H1 (cell line): Measurements from ENCODE around the gene RMDN3. TPM values are rescaled to one million over a fixed set of nuclear protein-coding genes. Genes with fewer than 3 reads are reported as not detected.

Experiments
- CTCF ChIA-PET: fragments of 300-600 bp; sonication (Branson Sonifier 250); formaldehyde crosslinking; loops from one replicate; lab custom pipeline; 2021; ENCODE audit not compliant: partially characterized antibody; lab: Charles Lee
- POLR2A ChIA-PET: fragments of 300-600 bp; sonication (Branson Sonifier 250); formaldehyde crosslinking; loops from one replicate; lab custom pipeline; 2021; ENCODE audit warnings: inconsistent platforms; ENCODE audit not compliant: partially characterized antibody; lab: Charles Lee
- DNase-seq, 2 experiments: peaks; one replicate each; pipeline versions ENCODE4 v3.0.0 to v3.0.0-alpha.2; 2010 to 2022; ENCODE audit warnings: low spot score in 2 of 2, low read depth in 1 of 2, mixed read lengths in 1 of 2
- FAIRE-seq: peaks from 2 replicates; lab custom pipeline; 2011; peaks lifted over from hg19 to GRCh38; lab: Jason Lieb, UNC
- H2AFZ ChIP-seq: 2 replicates; pipeline ENCODE4 v1.8.1; 2012; ENCODE audit warnings: low read length, inconsistent platforms
- H2AK5ac ChIP-seq: 2 replicates; pipeline ENCODE4 v1.6.1; 2013; ENCODE audit warnings: low read depth, low read length
- H2BK120ac ChIP-seq: replicated peaks from 2 replicates; pipeline ENCODE3; 2013; ENCODE audit warnings: low read depth, low read length, inconsistent platforms
- H2BK12ac ChIP-seq: 2 replicates; pipeline ENCODE4 v1.6.1; 2013; ENCODE audit warnings: low read depth, low read length
- H2BK15ac ChIP-seq: 2 replicates; pipeline ENCODE4 v1.6.1; 2013; ENCODE audit warnings: low read length
- H2BK20ac ChIP-seq: 2 replicates; pipeline ENCODE4 v1.6.1; 2013; ENCODE audit warnings: low read length
- H2BK5ac ChIP-seq: 2 replicates; pipeline ENCODE4 v1.6.1; 2013; ENCODE audit warnings: low read depth, low read length
- H3K14ac ChIP-seq: 2 replicates; pipeline ENCODE4 v1.6.1; 2013; ENCODE audit warnings: inconsistent platforms; ENCODE audit not compliant: insufficient read length
- H3K18ac ChIP-seq: 2 replicates; pipeline ENCODE4 v1.6.1; 2013; ENCODE audit warnings: low read length; ENCODE audit errors: extremely low read depth
- H3K23ac ChIP-seq: 2 replicates; pipeline ENCODE4 v1.6.1; 2013; ENCODE audit warnings: inconsistent platforms; ENCODE audit not compliant: insufficient read length
- H3K23me2 ChIP-seq: 2 replicates; pipeline ENCODE4 v1.6.1; 2013; ENCODE audit warnings: low read depth, low read length
- H3K27ac ChIP-seq: 2 replicates; pipeline ENCODE4 v1.6.1; 2011; ENCODE audit warnings: low read depth, low read length, inconsistent platforms
- H3K27me3 ChIP-seq, 4 experiments: replicated peaks in 1 of 4; 1 replicate in 1 of 4; 2 replicates in 3 of 4; pipeline versions ENCODE4 v1.6.1 to v1.8.1; 2011 to 2013; ENCODE audit warnings: low read length in 3 of 4, mild to moderate bottlenecking in 3 of 4, inconsistent platforms in 2 of 4, mixed read lengths in 2 of 4, moderate library complexity in 1 of 4; ENCODE audit not compliant: control insufficient read depth in 3 of 4, insufficient read depth in 3 of 4; ENCODE audit errors: extremely low read depth in 1 of 4
- H3K36me3 ChIP-seq, 4 experiments: 2 replicates each; pipeline versions ENCODE4 v1.6.1 to v1.8.1; 2011 to 2013; ENCODE audit warnings: mild to moderate bottlenecking in 4 of 4, low read length in 3 of 4, moderate library complexity in 2 of 4, control low read depth in 1 of 4, inconsistent platforms in 1 of 4; ENCODE audit not compliant: insufficient read depth in 4 of 4, control insufficient read depth in 2 of 4
- H3K4ac ChIP-seq: replicated peaks from 2 replicates; pipeline ENCODE3; 2013; ENCODE audit warnings: low read length, low read depth, mixed read lengths, inconsistent platforms; ENCODE audit not compliant: insufficient read length
- H3K4me1 ChIP-seq, 4 experiments: replicated peaks in 1 of 4; 1 replicate in 1 of 4; 2 replicates in 3 of 4; pipeline versions ENCODE4 v1.6.1 to v1.8.1; 2011 to 2013; ENCODE audit warnings: low read length in 3 of 4, inconsistent platforms in 2 of 4, mixed read lengths in 1 of 4; ENCODE audit not compliant: insufficient read depth in 4 of 4, control insufficient read depth in 3 of 4
- H3K4me2 ChIP-seq, 2 experiments: 2 replicates each; pipeline versions ENCODE4 v1.6.1 to v1.8.1; 2011 to 2013; ENCODE audit warnings: low read depth in 2 of 2, low read length in 2 of 2, control low read depth in 1 of 2, inconsistent platforms in 1 of 2, mild to moderate bottlenecking in 1 of 2; ENCODE audit not compliant: insufficient read depth in 1 of 2
- H3K4me3 ChIP-seq, 4 experiments: fragments of 200-600, 300-600 bp in 1 of 4; sonication (generic), shearing (Covaris generic), sonication (Bioruptor Twin) in 1 of 4; 2 replicates each; pipeline versions ENCODE4 v1.5.1 to v1.8.1; 2011 to 2016; ENCODE audit warnings: low read length in 4 of 4, low read depth in 3 of 4, control low read depth in 2 of 4, inconsistent platforms in 2 of 4, mild to moderate bottlenecking in 2 of 4, mixed read lengths in 1 of 4, moderate library complexity in 1 of 4; ENCODE audit not compliant: insufficient read depth in 2 of 4; ENCODE audit errors: extremely low read depth in 1 of 4
- H3K56ac ChIP-seq: replicated peaks from 2 replicates; pipeline ENCODE3; 2013; ENCODE audit warnings: low read depth, mild to moderate bottlenecking, mixed read lengths, low read length, inconsistent platforms; ENCODE audit not compliant: insufficient read length
- H3K79me1 ChIP-seq: 2 replicates; pipeline ENCODE4 v1.6.1; 2013; ENCODE audit warnings: low read depth, low read length, control low read depth
- H3K79me2 ChIP-seq, 2 experiments: 2 replicates each; pipeline versions ENCODE4 v1.6.1 to v1.8.1; 2012 to 2013; ENCODE audit warnings: low read length in 2 of 2, mild to moderate bottlenecking in 2 of 2, inconsistent platforms in 1 of 2; ENCODE audit not compliant: insufficient read depth in 2 of 2, control insufficient read depth in 1 of 2
- H3K9ac ChIP-seq, 4 experiments: replicated peaks in 1 of 4; 1 replicate in 1 of 4; 2 replicates in 3 of 4; pipeline versions ENCODE4 v1.6.1 to v1.8.1; 2011 to 2013; ENCODE audit warnings: low read depth in 3 of 4, low read length in 3 of 4, control low read depth in 2 of 4, mild to moderate bottlenecking in 2 of 4, moderate library complexity in 2 of 4, inconsistent platforms in 1 of 4; ENCODE audit errors: extremely low read depth in 1 of 4
- H3K9me3 ChIP-seq, 2 experiments: 2 replicates each; pipeline versions ENCODE4 v1.6.1 to v1.8.1; 2012 to 2013; ENCODE audit warnings: mild to moderate bottlenecking in 2 of 2, moderate library complexity in 2 of 2, control low read depth in 1 of 2, inconsistent platforms in 1 of 2, low read depth in 1 of 2, low read length in 1 of 2, mixed read lengths in 1 of 2; ENCODE audit not compliant: insufficient read depth in 2 of 2
- H4K20me1 ChIP-seq, 2 experiments: replicated peaks in 1 of 2; 2 replicates each; pipeline versions ENCODE3 to v1.8.1; 2011 to 2013; ENCODE audit warnings: inconsistent platforms in 2 of 2, low read length in 2 of 2, mild to moderate bottlenecking in 1 of 2; ENCODE audit not compliant: insufficient read depth in 2 of 2, control insufficient read depth in 1 of 2
- H4K5ac ChIP-seq: 2 replicates; pipeline ENCODE4 v1.6.1; 2013; ENCODE audit warnings: low read length, low read depth, mixed read lengths, inconsistent platforms; ENCODE audit not compliant: insufficient read length
- H4K8ac ChIP-seq: 2 replicates; pipeline ENCODE4 v1.8.0; 2013; ENCODE audit warnings: mild to moderate bottlenecking, moderate library complexity, low read length, inconsistent platforms; ENCODE audit not compliant: insufficient read depth; ENCODE audit errors: extremely low read depth
- H4K91ac ChIP-seq: replicated peaks from 2 replicates; pipeline ENCODE3; 2013; ENCODE audit warnings: low read length, mixed read lengths, inconsistent platforms; ENCODE audit not compliant: insufficient read length
- EZH2 ChIP-seq: fragments of 200-600 bp; sonication (generic); IDR thresholded peaks from 2 replicates; pipeline ENCODE4 v1.7.1; 2012; ENCODE audit warnings: low read depth, mild to moderate bottlenecking, moderate library complexity, low read length, inconsistent platforms; ENCODE audit not compliant: severe bottlenecking
- GABPA ChIP-seq: IDR thresholded peaks from 2 replicates; pipeline ENCODE4 v1.6.1; 2011; ENCODE audit warnings: mild to moderate bottlenecking, low read length, moderate library complexity, borderline replicate concordance; ENCODE audit not compliant: insufficient read depth
- RAD21 ChIP-seq, 2 experiments: IDR thresholded peaks in 1 of 2; conservative IDR thresholded peaks in 1 of 2; 2 replicates each; pipeline ENCODE4 v1.6.1; 2011; ENCODE audit warnings: low read depth in 2 of 2, low read length in 2 of 2, improper control_type of control experiment in 1 of 2, inconsistent platforms in 1 of 2, mild to moderate bottlenecking in 1 of 2, moderate library complexity in 1 of 2
- RBBP5 ChIP-seq: IDR thresholded peaks from 2 replicates; pipeline ENCODE4 v1.7.1; 2012; ENCODE audit warnings: low read depth, mild to moderate bottlenecking, inconsistent platforms, low read length, moderate library complexity, borderline replicate concordance
- USF2 ChIP-seq: IDR thresholded peaks from 2 replicates; pipeline ENCODE4 v1.6.1; 2011; ENCODE audit warnings: low read length, improper control_type of control experiment
- WGBS, 2 experiments: shearing (Covaris generic) in 1 of 2; methylation state at CpG; one replicate each; pipeline versions ENCODE4 v1.1.6 to v1.1.7; 2013 to 2015; ENCODE audit warnings: low lambda C conversion rate in 2 of 2, mixed read lengths in 2 of 2, inconsistent platforms in 1 of 2, low coverage in 1 of 2, missing lambda C conversion rate in 1 of 2; ENCODE audit not compliant: insufficient replicate concordance in 2 of 2, insufficient coverage in 1 of 2, insufficient read length in 1 of 2; ENCODE audit errors: extremely low coverage in 1 of 2, missing lambda C conversion rate in 1 of 2; 5-methylcytosine and 5-hydroxymethylcytosine counted together
- polyA plus RNA-seq, 7 experiments: library from polyadenylated mRNA; depleted of rRNA in 3 of 7; stranded (reverse) in 5 of 7; unstranded in 2 of 7; fragments of >200 nt in 5 of 7; fragments of 200-250 nt in 2 of 7; gene quantifications; 1 replicate in 5 of 7; 2 replicates in 1 of 7; 4 replicates in 1 of 7; pipeline versions ENCODE4 v1.2.1 to v1.2.3, GENCODE V29; 2011 to 2013; ENCODE audit warnings: missing spikeins in 2 of 7, mixed read lengths in 2 of 7
- total RNA-seq: library from RNA; stranded (reverse); fragmentation: NEBNext Ultra II Directional; extraction: Animal tissue kit (Norgen Biotek cat#: 25700); gene quantifications from 2 replicates; pipeline ENCODE4 v1.2.1, GENCODE V29; 2021

RMDN3 gene
- total and polyA plus RNA-seq, 2 of the 8 experiments (the other 6 are each of a cell fraction or from before 2014, with no cell fraction given) = 10.8 to 24.1 TPM

GRCh38 chr15:40772014-40772413, 17.0 kb upstream of the RMDN3 start:
- Histone ChIP-seq H3K9me3 (no peaks in the 10 kb centered on the region), H3K79me1 (no peaks in the 10 kb centered on the region; the same call in 1 of the 2 replicates), H3K36me3 (peaks cover 0 to 20% (median 4%) of the 10 kb centered on the region in 4 experiments; a peak in 2 of 8 replicates), H3K23ac (no peak overlapping the region), H4K8ac (no peak overlapping the region), H3K27ac (no peak overlapping the region), H4K5ac (no peak overlapping the region), H3K9ac (no peak overlapping the region), H2BK12ac (no peak overlapping the region), H2AFZ (no peak overlapping the region), H3K4me1 (peaks cover 0 to 6% (median 5%) of the 10 kb centered on the region in 4 experiments; a peak in 6 of 7 replicates), H2BK5ac (no peak overlapping the region), H2BK20ac (no peak overlapping the region), H3K27me3 (no peaks in the 10 kb centered on the region), H2AK5ac (no peak overlapping the region), H2BK120ac (no peak overlapping the region), H3K4me3 (no peak overlapping the region), H4K20me1 (peaks cover 0 to 4% of the 10 kb centered on the region in 2 experiments), H3K14ac (no peak overlapping the region), H3K56ac (no peak overlapping the region), H4K91ac (no peak overlapping the region), H3K4ac (no peak overlapping the region), H3K18ac (no peak overlapping the region), H2BK15ac (no peak overlapping the region), H3K23me2 (no peaks in the 10 kb centered on the region), H3K79me2 (no peaks in the 10 kb centered on the region), H3K4me2 (no peak overlapping the region)
- WGBS, 2 experiments = 95% methylated on average over 10 of the region's 13 CpGs; no CpG with 5 or more reads in 1 of the 2 experiments
- ChIA-PET POLR2A (interaction anchor here (0.5 to 3.0 kb wide), 3 partner anchors 9 to 40 kb away, joined by 3 to 11 read pairs (median 6); partner anchors contain the start of gene GCHFR), CTCF (interaction anchor here (0.5 to 15.3 kb wide), 3 partner anchors 12 to 397 kb away, joined by 3 to 184 read pairs (median 6); no protein-coding TSS in a partner anchor)
- DNase-seq (no peak), FAIRE-seq (no peak)
- TF ChIP-seq RAD21 (IDR thresholded peaks at IDR 0.05 in 1 of 2, conservative IDR thresholded peaks at IDR 0.05 in 1 of 2; ENCODE audit: low read depth in 2 of 2, low read length in 2 of 2) (no peak), GABPA (no peak), USF2 (no peak), RBBP5 (no peak), EZH2 (no peak)
